IMR-90 (cell line): ENCODE data around the gene FGF2. TPM values are rescaled to one million over a fixed set of nuclear protein-coding genes. Genes with fewer than 3 reads are reported as not detected.

Experiments used
- ATAC-seq: fragments of 200-7000 bp; cut with Tn5 transposase; 2 replicates; pipeline ENCODE4 v1.9.1; 2020; ENCODE audit warnings: low read depth, mild to moderate bottlenecking, moderate library complexity
- BruUV-seq: library from RNA; stranded (reverse); fragments of 400-500 nt; replicated peaks from 2 replicates; lab custom pipeline; 2021; lab: Mats Ljungman, UMichigan
- CTCF ChIA-PET: fragments of 300-600 bp; formaldehyde crosslinking; extraction: SDS; loops from one replicate; lab custom pipeline; 2021; ENCODE audit warnings: antibody characterized with exemption; lab: Yijun Ruan, JAX
- POLR2A ChIA-PET: fragments of 300-600 bp; sonication (Branson Sonifier 250); formaldehyde crosslinking; loops from one replicate; lab custom pipeline; 2022; ENCODE audit warnings: antibody characterized with exemption; ENCODE audit not compliant: unreplicated experiment; lab: Charles Lee
- DNase-seq: peaks from one replicate; pipeline ENCODE4 v3.0.0; 2013
- H2AFZ ChIP-seq: replicated peaks from 2 replicates; pipeline ENCODE3; 2013; ENCODE audit warnings: low read length, mild to moderate bottlenecking; ENCODE audit not compliant: poor library complexity
- H2AK5ac ChIP-seq: 2 replicates; pipeline ENCODE4 v1.6.1; 2013; ENCODE audit warnings: low read depth, low read length, inconsistent platforms
- H2AK9ac ChIP-seq: replicated peaks from 2 replicates; pipeline ENCODE3; 2013; ENCODE audit warnings: mild to moderate bottlenecking, low read depth, low read length, moderate library complexity; ENCODE audit not compliant: poor library complexity
- H2BK120ac ChIP-seq: 2 replicates; pipeline ENCODE4 v1.6.1; 2013; ENCODE audit warnings: low read depth, low read length, inconsistent platforms
- H2BK15ac ChIP-seq: 3 replicates; pipeline ENCODE4 v1.6.1; 2013; ENCODE audit warnings: low read depth, low read length, inconsistent platforms
- H2BK20ac ChIP-seq: 2 replicates; pipeline ENCODE4 v1.6.1; 2013; ENCODE audit warnings: low read depth, mild to moderate bottlenecking, inconsistent platforms, low read length, moderate library complexity
- H2BK5ac ChIP-seq: 2 replicates; pipeline ENCODE4 v1.6.1; 2013; ENCODE audit warnings: mild to moderate bottlenecking, low read depth, low read length, inconsistent platforms; ENCODE audit not compliant: poor library complexity, severe bottlenecking
- H3K14ac ChIP-seq: replicated peaks from 2 replicates; pipeline ENCODE4 v1.6.1; 2013; ENCODE audit warnings: low read depth, low read length, inconsistent platforms
- H3K18ac ChIP-seq: 2 replicates; pipeline ENCODE4 v1.6.1; 2013; ENCODE audit warnings: low read depth, low read length, control low read depth
- H3K23ac ChIP-seq: 2 replicates; pipeline ENCODE4 v1.6.1; 2013; ENCODE audit warnings: low read depth, low read length, inconsistent platforms
- H3K27ac ChIP-seq: 2 replicates; pipeline ENCODE4 v1.5.1; 2013; ENCODE audit warnings: mild to moderate bottlenecking, control low read depth, low read length; ENCODE audit not compliant: insufficient read depth
- H3K27me3 ChIP-seq: 2 replicates; pipeline ENCODE4 v1.6.1; 2013; ENCODE audit warnings: low read length; ENCODE audit not compliant: control insufficient read depth, insufficient read depth
- H3K36me3 ChIP-seq: 2 replicates; pipeline ENCODE4 v1.6.1; 2013; ENCODE audit warnings: low read length, mixed read lengths; ENCODE audit not compliant: control insufficient read depth, insufficient read depth
- H3K4ac ChIP-seq: 2 replicates; pipeline ENCODE4 v1.6.1; 2013; ENCODE audit warnings: low read depth, low read length, inconsistent platforms
- H3K4me1 ChIP-seq: 2 replicates; pipeline ENCODE4 v1.6.1; 2013; ENCODE audit warnings: low read length, mixed read lengths; ENCODE audit not compliant: control insufficient read depth, insufficient read depth
- H3K4me2 ChIP-seq: 2 replicates; pipeline ENCODE4 v1.6.1; 2013; ENCODE audit warnings: low read depth, mild to moderate bottlenecking, control low read depth, low read length, moderate library complexity
- H3K4me3 ChIP-seq: 2 replicates; pipeline ENCODE4 v1.5.1; 2013; ENCODE audit warnings: low read depth, mild to moderate bottlenecking, control low read depth, low read length, moderate library complexity; ENCODE audit not compliant: insufficient read depth
- H3K56ac ChIP-seq: 2 replicates; pipeline ENCODE4 v1.6.1; 2013; ENCODE audit warnings: low read length, inconsistent platforms; ENCODE audit not compliant: insufficient read depth; ENCODE audit errors: extremely low read depth
- H3K79me1 ChIP-seq, 2 experiments: 2 replicates each; pipeline ENCODE4 v1.6.1; 2013; ENCODE audit warnings: low read length in 2 of 2, inconsistent platforms in 1 of 2, low read depth in 1 of 2
- H3K9ac ChIP-seq: 2 replicates; pipeline ENCODE4 v1.6.1; 2013; ENCODE audit warnings: low read depth, low read length, control low read depth
- H3K9me1 ChIP-seq: 2 replicates; pipeline ENCODE4 v1.6.1; 2013; ENCODE audit warnings: low read length, inconsistent platforms; ENCODE audit not compliant: insufficient read depth
- H3K9me3 ChIP-seq: 2 replicates; pipeline ENCODE4 v1.6.1; 2013; ENCODE audit warnings: low read length; ENCODE audit not compliant: control insufficient read depth, insufficient read depth
- H4K20me1 ChIP-seq: 2 replicates; pipeline ENCODE4 v1.6.1; 2013; ENCODE audit warnings: low read length, inconsistent platforms; ENCODE audit not compliant: insufficient read depth
- H4K5ac ChIP-seq: 2 replicates; pipeline ENCODE4 v1.6.1; 2013; ENCODE audit warnings: mild to moderate bottlenecking, low read depth, low read length, control low read depth
- H4K8ac ChIP-seq, 2 experiments: 2 replicates each; pipeline ENCODE4 v1.6.1; 2013; ENCODE audit warnings: low read depth in 2 of 2, low read length in 2 of 2, control low read depth in 1 of 2, inconsistent platforms in 1 of 2
- H4K91ac ChIP-seq: 2 replicates; pipeline ENCODE4 v1.6.1; 2013; ENCODE audit warnings: low read depth, low read length, inconsistent platforms; ENCODE audit not compliant: insufficient read depth
- CEBPB ChIP-seq: IDR thresholded peaks from 2 replicates; pipeline ENCODE4 v1.6.1; 2012; ENCODE audit warnings: low read depth, low read length, improper control_type of control experiment
- ELK1 ChIP-seq: fragments of 150-350 bp; IDR thresholded peaks from 2 replicates; pipeline ENCODE4 v1.6.1; 2016; ENCODE audit warnings: low read depth, mild to moderate bottlenecking, low read length, moderate library complexity, borderline replicate concordance
- FOS ChIP-seq: fragments of 150-350 bp; IDR thresholded peaks from 2 replicates; pipeline ENCODE4 v1.6.1; 2016; ENCODE audit warnings: low read depth, low read length
- WGBS, 2 experiments: methylation state at CpG; one replicate each; pipeline versions ENCODE4 v1.1.5 to v1.1.7; 2013; ENCODE audit warnings: missing lambda C conversion rate in 2 of 2; ENCODE audit not compliant: insufficient read length in 1 of 2; ENCODE audit errors: extremely low coverage in 2 of 2; 5-methylcytosine and 5-hydroxymethylcytosine counted together
- dilution Hi-C: fragments of 300-500 bp; cut with HindIII; formaldehyde crosslinking; loops from one replicate; pipeline ENCODE4 v1.14.3; 2018; ENCODE audit warnings: low sequenced_read_pairs; ENCODE audit not compliant: unreplicated experiment
- in situ Hi-C: fragments of 300-500 bp; cut with MboI; formaldehyde crosslinking; loops from 3 replicates; pipeline ENCODE4 v1.14.3; 2019; ENCODE audit warnings: low sequenced_read_pairs, inconsistent platforms, mixed read lengths
- intact Hi-C: fragments of 100-400 bp; cut with micrococcal nuclease; formaldehyde crosslinking; loops from 2 replicates; pipeline ENCODE4 v1.10.0; 2022
- polyA plus RNA-seq, 3 experiments: library from polyadenylated mRNA; depleted of rRNA; stranded (reverse); fragments of >200 nt; gene quantifications; 2 replicates each; pipeline ENCODE4 v1.2.3, GENCODE V29; 2012; ENCODE audit warnings: low replicate concordance in 1 of 3
- total RNA-seq: library from RNA; depleted of rRNA; stranded (reverse); fragments of >200 nt; gene quantifications from 2 replicates; pipeline ENCODE4 v1.2.3, GENCODE V29; 2012

The FGF2 gene
- total and polyA plus RNA-seq, 2 of the 4 experiments (the other 2 are of a cell fraction): 12.9 to 27.1 TPM

DNA sequence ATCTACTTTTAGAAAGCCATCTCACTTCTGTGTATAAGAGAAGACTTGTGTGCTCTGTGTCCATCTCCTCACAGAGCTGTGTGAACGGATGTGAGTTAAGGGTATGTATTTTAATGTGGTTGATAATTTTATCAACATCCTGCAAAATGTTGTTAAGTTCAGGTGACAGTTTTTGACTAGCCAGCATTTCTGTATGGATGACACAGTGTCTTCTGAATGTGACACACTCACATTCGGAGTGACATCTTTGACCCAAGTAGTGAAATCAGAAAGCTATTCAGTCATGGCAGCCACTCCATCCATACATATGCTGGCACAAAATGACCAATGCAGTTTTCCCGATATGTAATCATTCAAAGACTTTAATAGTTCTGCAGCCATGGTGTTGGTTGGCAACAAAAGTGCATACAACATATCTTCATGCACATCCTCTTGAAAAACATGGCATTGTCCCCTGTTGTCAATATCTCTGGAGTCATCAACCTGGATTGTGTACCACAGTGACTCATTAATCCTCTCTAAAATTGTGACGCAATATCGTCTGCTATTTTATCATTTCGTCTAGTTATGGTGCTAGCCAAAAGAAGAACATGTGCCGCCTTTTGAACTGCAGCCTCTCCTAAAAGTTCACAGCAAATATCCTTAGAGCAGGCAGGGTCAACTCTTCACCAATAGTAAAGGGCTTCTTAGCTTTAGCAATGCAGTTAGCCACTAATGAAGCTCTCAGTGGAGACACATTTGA is 6.8 kb upstream of the FGF2 start:
- Histone ChIP-seq H4K91ac (no peak overlapping the region; the same call in 1 of the 2 replicates), H3K27ac (no peak overlapping the region), H3K18ac (no peak overlapping the region; the same call in 1 of the 2 replicates), H2BK5ac (no peak overlapping the region), H2BK20ac (0 out of 2 replicates have a peak overlapping the region, but pooled peaks have one; percentile 4), H3K79me1 (0 out of 4 replicates have a peak, but pooled peaks cover 0 to 3% of the 10 kb centered on the region in 2 experiments), H3K14ac (peak overlapping the region; percentile 70; the same call in 1 of the 2 replicates), H3K9me3 (no peaks in the 10 kb centered on the region), H3K36me3 (no peaks in the 10 kb centered on the region), H3K4ac (peak overlapping the region; percentile 47; the same call in 1 of the 2 replicates), H2AK9ac (peak overlapping the region; percentile 55), H3K23ac (no peak overlapping the region), H4K20me1 (no peaks in the 10 kb centered on the region), H2BK120ac (no peak overlapping the region; the same call in 1 of the 2 replicates), H3K9me1 (peaks cover 4% of the 10 kb centered on the region), H2AK5ac (peak overlapping the region; percentile 39; the same call in 1 of the 2 replicates), H3K4me1 (peaks cover 4% of the 10 kb centered on the region), H3K9ac (no peak overlapping the region), H3K4me3 (no peak overlapping the region), H3K27me3 (no peaks in the 10 kb centered on the region), H2BK15ac (no peak overlapping the region), H4K8ac (no peak overlapping the region), H3K56ac (no peak overlapping the region), H2AFZ (no peak overlapping the region), H3K4me2 (no peak overlapping the region), H4K5ac (no peak overlapping the region)
- intact Hi-C loops: no loop called here
- dilution Hi-C loops: no loop called here
- ChIA-PET POLR2A (no interaction called here), CTCF (interaction anchor here (0.6 kb wide), 1 partner anchor 1922 kb away, joined by 4 read pairs; no protein-coding TSS in a partner anchor)
- peak; percentile 45 for DNase-seq
- WGBS, 2 experiments: no CpG with 5 or more reads among the region's 7 CpGs
- no peak for ATAC-seq
- in situ Hi-C loops: no loop called here
- BruUV-seq: no TSS peak
- TF ChIP-seq CEBPB: peak; percentile 97
- TF ChIP-seq ELK1: no peak
- TF ChIP-seq FOS: peak; percentile 36; the same call in 1 of the 2 replicates
